Measurements from ENCODE around the gene EML6. TPM values are rescaled to one million over a fixed set of nuclear protein-coding genes. Genes with fewer than 3 reads are reported as not detected.

The EML6 gene
- total RNA-seq, 3 donors from 2014 or later (not counting 1 experiment from before 2014, with no cell fraction given), result 1.7 to 3.2 (median 2.4) TPM

DNA sequence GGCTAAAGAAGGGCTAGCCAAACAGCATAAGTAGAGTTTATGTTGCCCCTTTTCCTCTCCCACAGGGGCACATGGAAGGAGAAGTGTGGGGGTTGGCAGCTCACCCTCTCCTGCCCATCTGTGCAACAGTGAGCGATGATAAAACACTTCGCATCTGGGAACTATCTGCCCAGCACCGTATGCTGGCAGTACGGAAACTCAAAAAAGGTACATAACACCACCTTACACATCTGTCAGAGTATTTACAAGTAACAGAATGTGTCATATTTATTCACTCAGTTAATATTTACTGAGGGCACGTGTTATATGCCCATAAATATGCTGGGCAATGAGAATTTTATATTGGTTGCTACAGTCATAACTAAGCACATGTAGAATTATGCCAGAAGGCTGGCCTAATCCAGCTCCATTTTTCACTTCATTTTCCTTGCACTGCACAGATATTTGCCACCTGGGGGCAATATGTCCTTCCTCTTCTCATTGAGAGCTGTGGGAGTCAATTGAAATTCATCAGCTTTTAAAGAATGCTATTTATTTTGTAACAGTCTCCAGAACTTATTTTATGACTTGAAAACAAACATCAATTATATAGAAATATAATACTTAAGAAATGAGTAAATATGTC lies 176.2 kb downstream of the EML6 start:
- H3K9me3 ChIP-seq (ENCODE audit: control insufficient read depth, insufficient read depth, low read length), result no peaks in the 10 kb centered on the region
- intact Hi-C loops (cut with micrococcal nuclease), result loop anchor here (2.0 to 5.0 kb wide), 3 partner anchors 113 to 269 kb away; partner anchors contain the start of gene RTN4
- H3K36me3 ChIP-seq (ENCODE audit: control insufficient read depth, insufficient read depth, low read length), result no peaks in the 10 kb centered on the region
- WGBS (ENCODE audit: insufficient coverage), result 82% methylated on average over 5 of the region's 5 CpGs
- Mint-ChIP-seq H3K36me3 (peaks cover 5% of the 10 kb centered on the region), H3K4me1 (peaks cover 12 to 17% of the 10 kb centered on the region in 2 donors), H3K4me3 (no peak overlapping the region), H3K9me3 (no peaks in the 10 kb centered on the region), H3K27ac (peak overlapping the region in 1 of 2 donors; percentile 29), H3K27me3 (ENCODE audit: low read depth in 2 of 2) (peaks cover 0 to 3% of the 10 kb centered on the region in 2 donors)
- peak; percentile 44 for TF ChIP-seq CTCF (IDR thresholded peaks at IDR 0.05)
- ATAC-seq (peak in 1 of 3 donors; percentile 43), DNase-seq (peak in 1 of 2 donors; percentile 51)
- no peak overlapping the region for H3K27ac ChIP-seq (ENCODE audit: low read length)
- peaks cover 11% of the 10 kb centered on the region for H3K4me1 ChIP-seq (ENCODE audit: control insufficient read depth, insufficient read depth, low read length)
- no peaks in the 10 kb centered on the region for H3K27me3 ChIP-seq (ENCODE audit: control insufficient read depth, insufficient read depth, low read length)
- H3K4me3 ChIP-seq (ENCODE audit: low read length), result no peak overlapping the region

DNA sequence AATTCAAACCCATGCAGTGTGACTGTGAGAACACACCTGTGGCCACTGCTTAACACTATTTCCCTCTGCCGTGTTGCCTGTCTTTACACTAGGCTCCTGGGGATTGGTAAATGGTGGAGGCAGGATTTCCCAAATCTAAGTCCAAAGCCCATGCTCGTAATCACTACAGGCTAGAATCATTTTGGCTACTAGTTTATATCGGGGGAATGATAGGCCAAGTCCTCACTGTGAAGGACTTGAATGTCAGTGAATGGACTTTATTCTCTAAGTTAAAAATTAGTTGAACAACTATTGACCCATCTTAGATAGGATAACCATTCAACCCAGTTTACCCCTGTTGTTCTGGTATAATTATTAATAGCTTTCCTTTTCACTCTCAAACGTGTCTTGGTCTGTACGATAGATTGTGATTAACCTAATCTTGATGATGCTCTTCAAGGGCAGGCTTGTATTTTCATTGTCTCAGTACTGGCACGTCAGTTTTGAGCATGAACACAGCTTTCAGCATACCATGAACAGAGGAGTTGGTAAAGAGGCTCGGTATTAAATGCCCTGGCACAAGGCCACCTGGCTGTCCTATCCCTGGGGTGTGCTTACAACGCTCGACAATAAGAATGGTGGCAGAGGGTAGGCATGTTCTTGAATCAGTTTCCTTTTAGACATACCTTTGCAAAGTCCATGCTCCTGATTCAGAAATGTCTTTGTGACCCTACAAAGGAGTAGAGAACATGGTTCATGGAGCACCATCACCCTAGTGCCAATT lies 177.9 kb downstream of the EML6 start:
- Histone ChIP-seq H3K4me1 (ENCODE audit: control insufficient read depth, insufficient read depth, low read length) (peaks cover 11% of the 10 kb centered on the region), H3K27ac (ENCODE audit: low read length) (no peak overlapping the region), H3K36me3 (ENCODE audit: control insufficient read depth, insufficient read depth, low read length) (no peaks in the 10 kb centered on the region), H3K27me3 (ENCODE audit: control insufficient read depth, insufficient read depth, low read length) (no peaks in the 10 kb centered on the region), H3K4me3 (ENCODE audit: low read length) (no peak overlapping the region), H3K9me3 (ENCODE audit: control insufficient read depth, insufficient read depth, low read length) (no peaks in the 10 kb centered on the region)
- no peak for TF ChIP-seq CTCF (IDR thresholded peaks at IDR 0.05)
- Mint-ChIP-seq H3K4me1 (peaks cover 14 to 20% of the 10 kb centered on the region in 2 donors), H3K4me3 (no peak overlapping the region), H3K9me3 (no peaks in the 10 kb centered on the region), H3K36me3 (peaks cover 5% of the 10 kb centered on the region), H3K27me3 (ENCODE audit: low read depth in 2 of 2) (peaks cover 0 to 3% of the 10 kb centered on the region in 2 donors), H3K27ac (no peak overlapping the region)
- ATAC-seq (no peak), DNase-seq (no peak)
- 94% methylated on average over 9 of the region's 9 CpGs for WGBS (ENCODE audit: insufficient coverage)
- intact Hi-C loops (cut with micrococcal nuclease), result loop anchor here (2.0 to 5.0 kb wide), 3 partner anchors 111 to 267 kb away; partner anchors contain the start of gene RTN4

- DNase-seq, result no peak
- ATAC-seq, result no peak
Observed at GRCh38 chr2:54902763-54903162, 179.3 kb downstream of the EML6 start.

More at GRCh38 chr2:54902763-54903162, 179.3 kb downstream of the EML6 start:
- Histone ChIP-seq H3K4me1 (ENCODE audit: control insufficient read depth, insufficient read depth, low read length) (peaks cover 11% of the 10 kb centered on the region), H3K36me3 (ENCODE audit: control insufficient read depth, insufficient read depth, low read length) (no peaks in the 10 kb centered on the region), H3K9me3 (ENCODE audit: control insufficient read depth, insufficient read depth, low read length) (no peaks in the 10 kb centered on the region), H3K27me3 (ENCODE audit: control insufficient read depth, insufficient read depth, low read length) (no peaks in the 10 kb centered on the region), H3K27ac (ENCODE audit: low read length) (no peak overlapping the region), H3K4me3 (ENCODE audit: low read length) (no peak overlapping the region)
- H3K27me3 Mint-ChIP-seq (ENCODE audit: low read depth in 2 of 2), result peaks cover 0 to under 1% of the 10 kb centered on the region in 2 donors
- no peak overlapping the region for H3K27ac Mint-ChIP-seq
- intact Hi-C loops (cut with micrococcal nuclease), result loop anchor here (5.0 kb wide), 2 partner anchors 110 to 150 kb away; partner anchors contain the start of gene RTN4
- H3K4me1 Mint-ChIP-seq, result peaks cover 14 to 23% of the 10 kb centered on the region in 2 donors
- no peak overlapping the region for H3K4me3 Mint-ChIP-seq
- TF ChIP-seq CTCF (IDR thresholded peaks at IDR 0.05), result no peak
- no peaks in the 10 kb centered on the region for H3K9me3 Mint-ChIP-seq
- peaks cover 5% of the 10 kb centered on the region for H3K36me3 Mint-ChIP-seq
- WGBS (ENCODE audit: insufficient coverage), result 95% methylated on average over 6 of the region's 7 CpGs
